Stimulated activated CD8-positive, alpha-beta memory T cell treated with anti-CD3 and anti-CD28 coated beads, Interleukin-12 subunit alpha, Interleukin-12 subunit beta, amount 100 ng/mL, for 1 hour (primary cell): ENCODE data around the gene LY86.
A peak's percentile ranks its signal among the peaks of the same experiment; 100 is the strongest.

Experiments
- DNase-seq: peaks from one replicate; pipeline ENCODE4 v3.0.0-alpha.2; 2020; ENCODE audit warnings: low read depth

LY86 gene

GRCh38 chr6:6588064-6588923, at the start of gene LY86:
TSS of gene LY86 (plus strand) at chr6:6588720. CDS start at chr6:6588735, 15 bp downstream.
- no peak for DNase-seq

- DNase-seq: no peak
Observed at GRCh38 chr6:6539036-6539435, 49.5 kb upstream of the LY86 start.

- no peak for DNase-seq
Observed at GRCh38 chr6:6542357-6542756, 46.2 kb upstream of the LY86 start.

DNA sequence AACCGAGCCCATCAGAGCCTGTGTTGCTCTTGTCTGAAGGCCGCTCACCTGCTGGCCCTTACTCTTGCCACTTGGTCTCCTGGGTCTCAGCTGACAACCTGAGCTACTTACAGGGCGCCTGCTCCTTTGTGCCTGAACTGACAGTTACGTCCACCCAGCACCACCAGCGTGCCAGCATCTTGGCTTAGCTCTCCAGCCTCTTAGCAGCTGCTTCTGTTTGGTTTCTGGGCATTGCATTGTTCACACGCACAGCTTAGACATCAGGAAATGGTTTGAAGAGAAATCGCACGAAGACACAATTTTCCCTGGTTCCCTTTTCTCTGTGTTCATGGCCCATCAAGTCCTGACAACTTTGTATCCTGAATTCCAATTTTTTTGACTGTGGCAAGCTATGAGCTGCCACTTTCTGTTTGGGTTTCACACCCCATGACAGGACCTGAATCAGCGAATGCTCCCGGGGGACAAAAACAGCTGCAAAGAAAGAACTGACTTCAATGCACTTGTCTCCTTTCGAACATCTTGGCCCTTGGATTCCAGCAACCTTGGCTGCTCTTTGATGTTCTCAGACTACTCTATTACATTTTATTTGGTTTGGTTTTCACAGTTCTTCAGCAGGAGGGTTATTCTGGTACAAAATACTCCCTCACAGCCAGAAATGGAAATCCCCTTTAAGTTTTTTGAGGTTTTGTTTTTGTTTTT, 45.2 kb upstream of the LY86 start:
- no peak for DNase-seq

DNA sequence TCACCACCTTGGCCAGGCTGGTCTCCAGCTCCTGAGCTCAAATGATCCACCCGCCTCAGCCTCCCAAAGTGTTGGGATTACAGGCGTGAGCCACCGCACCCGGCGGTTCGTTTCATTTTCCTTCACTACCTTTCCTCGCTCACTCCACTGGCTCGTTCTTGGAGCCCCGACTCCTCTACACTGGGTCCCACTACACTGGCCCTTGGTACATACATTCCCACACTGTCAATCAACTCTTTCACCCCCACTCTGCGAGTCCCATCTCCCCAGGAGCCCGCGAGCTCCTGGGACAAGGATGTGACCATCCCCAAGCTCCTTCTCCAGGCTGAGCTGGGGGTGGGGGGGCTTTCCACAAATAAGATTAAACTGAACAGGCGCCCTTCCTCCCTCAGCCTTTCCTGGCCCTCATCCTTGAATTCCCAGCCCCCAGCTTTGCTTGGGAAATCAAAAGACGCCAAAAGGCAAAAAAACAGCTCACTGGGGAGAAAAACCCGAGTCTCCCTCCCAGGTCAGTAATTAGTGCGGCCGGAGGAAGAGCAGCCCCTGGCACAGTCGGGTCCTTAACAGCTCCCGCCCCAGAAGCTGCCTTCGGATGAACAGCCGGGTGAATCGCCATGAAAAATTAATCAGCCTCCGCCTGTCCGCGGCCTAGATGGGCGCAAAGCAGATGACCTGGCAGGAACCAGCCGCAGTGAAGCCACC, 42.8 kb upstream of the LY86 start:
- DNase-seq: no peak

GRCh38 chr6:6546318-6547109, 42.0 kb upstream of the LY86 start:
- DNase-seq: peak; percentile 7

- DNase-seq: peak; percentile 71
Observed at GRCh38 chr6:6547110-6547879, 41.2 kb upstream of the LY86 start.

GRCh38 chr6:6556161-6556737, 32.3 kb upstream of the LY86 start:
- no peak for DNase-seq

GRCh38 chr6:6556738-6557503, 31.6 kb upstream of the LY86 start:
- no peak for DNase-seq

- DNase-seq: no peak
Observed at GRCh38 chr6:6557504-6557839, 31.0 kb upstream of the LY86 start.

DNA sequence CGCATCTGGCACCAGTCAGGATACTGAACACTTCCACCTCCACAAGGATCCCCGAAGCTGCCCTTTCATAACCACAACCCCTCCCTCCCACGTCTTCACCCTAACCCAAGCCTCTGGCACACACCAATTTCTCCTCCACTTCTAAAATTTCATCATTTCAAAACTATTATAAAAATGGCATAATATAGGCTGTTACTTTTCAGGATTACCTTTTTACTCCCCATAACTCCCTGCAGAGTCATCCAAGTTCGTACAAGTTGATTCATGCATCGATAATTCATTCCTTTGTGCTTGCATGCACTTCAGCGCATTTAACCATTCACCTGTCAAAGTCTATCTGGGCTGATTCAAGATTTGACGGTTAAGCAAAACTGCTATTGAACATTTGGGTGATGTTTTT, 30.6 kb upstream of the LY86 start:
- no peak for DNase-seq

- DNase-seq: no peak
Observed at GRCh38 chr6:6559994-6560570, 28.4 kb upstream of the LY86 start.

DNA sequence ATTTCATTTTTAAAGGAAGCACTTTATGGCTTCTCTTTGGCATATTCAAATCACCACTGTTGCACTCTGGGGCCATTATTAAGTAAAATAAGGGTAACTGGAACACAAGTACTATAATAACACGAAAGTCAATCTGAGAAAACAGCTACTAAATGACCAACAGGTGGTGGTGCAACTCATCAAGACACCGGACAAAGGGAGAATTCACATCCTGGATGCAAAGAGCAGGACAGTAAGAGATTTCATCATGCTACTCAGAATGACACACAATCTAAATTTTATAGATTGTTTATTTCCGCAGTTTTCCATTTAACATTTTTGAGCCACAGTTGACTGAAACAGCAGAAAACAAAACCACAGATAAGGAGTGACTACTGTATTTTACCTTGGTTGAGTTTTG, 27.6 kb upstream of the LY86 start:
- DNase-seq: no peak

DNA sequence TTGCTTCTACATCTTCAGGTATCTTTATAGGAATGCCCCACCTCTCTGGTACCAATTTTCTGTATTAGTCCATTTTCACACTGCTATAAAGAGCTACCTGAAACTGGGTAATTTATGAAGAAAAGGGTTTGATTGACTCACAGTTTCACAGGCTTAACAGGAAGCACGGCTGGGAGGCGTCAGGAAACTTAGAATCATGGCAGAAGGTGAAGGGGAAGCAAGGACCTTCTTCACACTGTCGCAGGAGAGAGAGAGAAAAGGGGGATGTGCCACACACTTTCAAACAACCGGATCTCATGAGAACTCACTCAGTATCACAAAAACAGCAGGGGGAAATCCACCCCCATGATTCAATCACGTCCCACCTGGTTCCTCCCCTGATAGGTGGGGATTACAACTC, 24.4 kb upstream of the LY86 start:
- no peak for DNase-seq

GRCh38 chr6:6565069-6565468, 23.5 kb upstream of the LY86 start:
- no peak for DNase-seq

- DNase-seq: no peak
Observed at GRCh38 chr6:6565488-6565887, 23.0 kb upstream of the LY86 start.

DNA sequence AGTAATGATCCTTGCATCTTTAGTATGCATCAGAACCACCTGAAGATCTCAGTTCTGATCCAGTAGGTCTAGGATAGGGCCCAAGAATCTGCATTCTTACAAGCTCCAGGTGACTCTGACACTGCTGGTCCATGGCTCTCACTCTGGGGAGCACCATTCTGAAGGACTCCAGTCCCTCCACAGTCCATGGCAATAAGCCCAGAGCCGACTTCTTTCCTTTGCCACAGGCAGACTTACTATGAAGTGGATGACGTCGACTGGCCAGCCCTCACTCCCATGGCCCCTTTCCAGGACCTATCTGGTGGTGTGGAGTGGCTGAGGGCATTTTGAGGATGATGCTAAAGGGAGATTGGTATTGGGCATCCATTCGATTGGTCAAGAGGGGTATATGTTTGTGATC, 21.8 kb upstream of the LY86 start:
- no peak for DNase-seq

DNA sequence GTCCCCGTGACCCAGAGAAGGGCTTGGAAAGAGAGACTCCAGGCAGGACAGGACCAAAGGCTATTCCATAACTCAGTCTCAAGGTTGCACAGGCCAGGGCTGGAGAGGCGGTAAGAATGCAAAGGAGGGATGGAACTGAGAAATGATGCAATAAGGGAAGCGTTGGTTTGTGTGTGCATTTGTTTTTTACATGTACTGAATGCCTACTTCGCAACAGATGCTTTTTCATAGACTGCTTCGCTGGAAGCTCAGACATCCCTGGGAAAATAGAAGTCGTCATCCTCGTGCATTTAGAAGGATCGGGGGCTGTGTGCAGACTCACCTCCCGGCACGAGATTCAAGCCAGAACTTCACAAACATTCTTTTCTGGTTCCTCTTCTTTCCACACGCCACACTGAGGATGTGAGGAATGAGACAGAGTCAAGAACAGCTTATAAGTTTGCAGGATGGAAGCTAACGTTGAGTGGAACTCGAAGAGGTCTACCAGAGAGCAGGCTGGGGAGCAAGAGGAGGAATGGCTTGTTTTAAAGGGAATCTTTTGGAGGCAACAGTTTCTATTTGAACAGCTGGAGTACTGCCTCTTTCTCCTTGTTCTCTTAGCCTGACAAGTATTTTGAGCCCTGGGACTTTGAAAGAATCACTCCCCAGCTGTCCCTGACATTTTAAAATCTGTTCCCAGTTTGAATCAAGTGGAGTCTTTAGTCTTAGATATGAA, 19.3 kb upstream of the LY86 start:
- no peak for DNase-seq

GRCh38 chr6:6569811-6570164, 18.7 kb upstream of the LY86 start:
- DNase-seq: no peak
